Epithelial cell of proximal tubule (primary cell): ENCODE data around the gene KCNQ1. TPM values are rescaled to one million over a fixed set of nuclear protein-coding genes. Genes with fewer than 3 reads are reported as not detected.

ENCODE experiments used
- DNase-seq: peaks from one replicate; pipeline ENCODE4 v3.0.0-alpha.2; 2011; ENCODE audit warnings: low read depth
- H3K4me3 ChIP-seq: 2 replicates; pipeline ENCODE4 v1.5.1; 2011; ENCODE audit warnings: low read depth, mild to moderate bottlenecking, low read length
- total RNA-seq: library from RNA; depleted of rRNA; stranded (reverse); fragments of >200 nt; gene quantifications from 2 replicates; pipeline ENCODE4 v1.2.3, GENCODE V29; 2015
- TF ChIP-seq, protein P1 (sequence below): conservative IDR thresholded peaks from 2 replicates; pipeline ENCODE4 v1.5.1; 2012; ENCODE audit warnings: low read depth, mild to moderate bottlenecking, low read length

Gene KCNQ1
- total RNA-seq, 1 donor from 2014 or later: 0.46 TPM

DNA sequence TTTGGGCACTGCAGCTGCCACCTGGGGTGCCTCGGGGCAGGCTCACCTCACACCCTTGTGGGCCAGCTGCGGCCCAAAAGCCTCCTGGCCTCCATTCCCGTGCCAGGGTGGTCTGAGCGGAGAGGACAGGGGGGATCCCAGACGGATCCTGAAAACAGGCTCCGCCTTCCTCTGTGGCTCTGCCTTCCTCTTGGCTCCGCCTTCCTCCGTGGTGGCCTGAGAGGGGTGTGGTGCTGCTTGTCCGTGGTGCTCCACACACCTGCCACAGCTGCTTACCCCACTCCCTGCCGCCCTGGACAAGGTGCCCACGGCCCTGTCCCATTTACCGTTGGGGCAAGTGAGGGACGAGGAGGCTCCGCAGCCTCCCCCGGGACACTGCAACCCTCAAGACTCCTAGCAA, 278.1 kb downstream of the KCNQ1 start:
- no peak for DNase-seq
- no peak overlapping the region for H3K4me3 ChIP-seq
- TF ChIP-seq, protein P1, sequence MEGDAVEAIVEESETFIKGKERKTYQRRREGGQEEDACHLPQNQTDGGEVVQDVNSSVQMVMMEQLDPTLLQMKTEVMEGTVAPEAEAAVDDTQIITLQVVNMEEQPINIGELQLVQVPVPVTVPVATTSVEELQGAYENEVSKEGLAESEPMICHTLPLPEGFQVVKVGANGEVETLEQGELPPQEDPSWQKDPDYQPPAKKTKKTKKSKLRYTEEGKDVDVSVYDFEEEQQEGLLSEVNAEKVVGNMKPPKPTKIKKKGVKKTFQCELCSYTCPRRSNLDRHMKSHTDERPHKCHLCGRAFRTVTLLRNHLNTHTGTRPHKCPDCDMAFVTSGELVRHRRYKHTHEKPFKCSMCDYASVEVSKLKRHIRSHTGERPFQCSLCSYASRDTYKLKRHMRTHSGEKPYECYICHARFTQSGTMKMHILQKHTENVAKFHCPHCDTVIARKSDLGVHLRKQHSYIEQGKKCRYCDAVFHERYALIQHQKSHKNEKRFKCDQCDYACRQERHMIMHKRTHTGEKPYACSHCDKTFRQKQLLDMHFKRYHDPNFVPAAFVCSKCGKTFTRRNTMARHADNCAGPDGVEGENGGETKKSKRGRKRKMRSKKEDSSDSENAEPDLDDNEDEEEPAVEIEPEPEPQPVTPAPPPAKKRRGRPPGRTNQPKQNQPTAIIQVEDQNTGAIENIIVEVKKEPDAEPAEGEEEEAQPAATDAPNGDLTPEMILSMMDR: no peak

DNA sequence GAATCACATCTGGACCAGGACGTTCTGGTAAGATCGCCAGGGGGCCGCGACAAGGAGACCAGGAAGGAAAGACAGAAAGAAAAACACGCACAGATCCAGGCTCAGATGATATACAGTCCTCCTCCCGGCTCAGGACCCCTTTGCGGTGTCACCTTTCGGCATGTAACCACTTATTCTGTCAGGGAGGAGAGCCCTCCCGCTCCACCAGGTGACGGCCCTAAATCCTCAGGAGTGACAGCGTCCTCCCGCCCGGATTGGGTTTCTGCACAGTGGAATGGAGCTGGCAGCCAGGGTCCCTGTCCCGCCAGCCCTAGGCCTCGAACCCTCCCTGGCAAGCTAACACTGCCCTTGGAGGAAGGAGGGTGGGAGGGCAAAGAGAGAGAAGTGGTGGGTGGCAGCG, 279.3 kb downstream of the KCNQ1 start:
- TF ChIP-seq, protein P1: no peak
- no peak overlapping the region for H3K4me3 ChIP-seq
- no peak for DNase-seq

DNA sequence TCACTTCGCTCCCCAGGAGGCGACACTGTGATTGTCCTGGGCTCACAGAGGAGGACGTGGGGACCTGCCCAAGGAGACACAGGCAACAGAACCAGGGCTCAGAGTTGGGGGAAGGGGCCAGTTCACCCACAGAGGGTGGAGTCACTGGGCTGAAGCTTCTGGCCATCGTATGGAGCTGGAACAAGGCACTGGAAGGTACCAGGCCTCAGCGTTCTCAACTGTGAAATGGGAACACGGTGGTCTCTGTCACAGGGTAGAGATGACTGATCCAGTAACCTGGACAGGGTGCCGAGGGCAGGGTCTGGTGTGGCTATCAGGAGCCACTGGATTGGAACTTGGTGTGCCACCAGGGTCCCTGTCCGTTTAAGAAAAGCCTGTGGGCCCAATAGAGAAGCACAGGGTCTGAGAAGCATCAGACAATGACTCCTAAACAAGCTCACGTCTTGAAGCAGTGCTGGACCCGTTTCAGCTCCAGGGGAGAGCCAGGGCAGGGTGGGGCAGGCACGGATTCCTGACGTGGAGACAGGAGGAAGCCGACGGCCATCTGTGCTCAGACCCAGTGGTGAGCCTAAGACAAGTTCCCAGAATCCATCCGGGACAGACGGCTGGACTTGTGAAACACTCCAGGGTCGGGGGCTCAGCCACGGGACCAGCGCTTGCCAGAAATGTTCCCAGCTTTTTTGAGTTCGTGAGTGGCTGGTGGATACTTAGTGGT, 280.0 kb downstream of the KCNQ1 start:
- no peak overlapping the region for H3K4me3 ChIP-seq
- TF ChIP-seq, protein P1: no peak
- DNase-seq: no peak

DNA sequence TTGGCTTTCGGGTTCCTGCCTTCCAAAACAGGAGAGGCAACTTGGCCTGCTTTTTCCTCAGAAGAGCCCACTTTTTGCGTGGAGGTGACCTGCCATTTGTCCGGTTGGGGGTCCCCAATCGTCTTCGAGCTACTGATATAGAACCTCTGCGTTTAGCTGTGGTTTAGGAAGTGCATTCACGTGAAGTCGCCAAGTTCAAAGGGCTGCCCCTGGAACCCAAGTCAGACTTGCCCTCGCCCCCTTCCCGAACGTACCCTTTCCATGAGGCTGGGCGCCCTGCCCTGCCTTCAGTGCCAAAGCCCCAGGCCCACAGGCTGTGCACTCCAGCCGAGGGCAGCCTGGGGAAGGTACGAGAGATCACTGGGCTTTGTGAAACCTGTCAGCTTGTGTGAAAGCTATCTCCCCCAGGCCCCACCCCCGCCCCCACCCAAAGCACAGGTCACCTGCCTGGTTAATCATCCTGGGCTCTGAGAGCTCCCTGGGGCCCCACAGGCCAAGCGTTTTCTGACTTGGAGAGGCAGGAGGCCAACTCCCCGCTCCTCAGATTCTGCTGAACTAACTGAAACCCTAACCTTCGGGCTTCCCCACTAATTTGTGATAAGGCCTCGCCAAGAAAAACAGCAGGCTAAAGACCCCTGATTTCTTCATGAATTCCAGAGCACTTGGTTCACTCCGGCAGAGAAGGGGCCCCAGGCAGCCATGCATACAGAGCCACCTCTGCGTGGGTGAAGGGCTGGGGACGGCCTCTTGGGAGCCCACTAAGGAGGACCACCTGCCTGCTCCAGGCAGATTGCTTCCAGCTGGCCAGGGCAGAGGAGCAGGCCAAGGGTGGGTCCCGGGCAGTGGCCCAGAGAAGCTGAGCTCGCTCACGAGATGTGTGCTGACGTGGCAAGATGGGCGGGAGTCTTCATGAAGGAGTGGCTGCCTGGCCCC, 280.8 kb downstream of the KCNQ1 start:
- TF ChIP-seq, protein P1: no peak
- H3K4me3 ChIP-seq: no peak overlapping the region
- no peak for DNase-seq

DNA sequence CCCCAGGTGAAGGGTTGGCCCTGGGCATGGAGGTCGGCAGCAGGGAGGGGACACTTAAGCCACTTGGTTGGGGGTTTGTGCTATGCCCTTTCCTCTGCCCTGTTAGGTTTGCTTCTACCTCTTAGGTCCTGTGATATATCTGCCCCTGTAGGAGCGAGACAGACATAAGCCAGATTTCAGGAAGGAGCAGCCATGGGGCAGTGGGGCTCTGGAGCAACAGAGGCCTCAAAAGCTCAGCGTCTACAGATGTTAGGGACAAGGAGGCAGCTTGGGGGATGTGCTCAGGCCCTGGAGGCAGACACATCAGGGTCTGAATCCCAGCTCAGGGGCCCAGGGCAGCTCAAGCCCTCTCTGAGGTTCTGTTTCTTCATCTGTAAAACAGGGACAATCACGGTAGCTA, 282.2 kb downstream of the KCNQ1 start:
- no peak overlapping the region for H3K4me3 ChIP-seq
- TF ChIP-seq, protein P1: no peak
- no peak for DNase-seq

DNA sequence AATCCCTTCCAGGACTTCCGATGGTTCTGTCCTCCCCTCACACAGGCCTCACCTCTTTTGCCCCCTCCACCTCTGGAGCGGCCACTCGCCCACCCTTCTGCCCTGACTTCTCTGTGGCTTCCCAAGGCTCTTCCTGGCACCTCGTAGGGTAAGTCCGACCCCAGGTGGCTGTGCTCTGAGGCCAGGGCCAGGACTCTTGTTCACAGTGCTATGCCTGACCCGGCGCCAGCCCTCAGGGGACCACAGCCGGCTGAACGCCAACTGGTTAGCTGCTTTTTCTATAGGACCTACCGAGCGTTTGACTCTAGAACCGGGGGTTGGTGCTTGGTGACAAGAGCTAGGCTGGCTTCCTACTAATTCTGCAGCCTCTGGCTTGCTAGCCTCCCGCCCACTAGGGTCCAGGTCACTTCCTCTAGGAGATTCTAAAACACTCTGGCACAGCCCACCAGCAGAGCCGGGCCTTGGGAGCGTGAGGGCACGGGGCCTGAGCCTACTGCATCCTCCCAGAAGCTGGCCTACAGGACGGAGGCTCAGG, 283.4 kb downstream of the KCNQ1 start:
- TF ChIP-seq, protein P1: no peak
- DNase-seq: no peak
- H3K4me3 ChIP-seq: no peak overlapping the region
